Natural killer cell treated with Interleukin-12 subunit alpha and Interleukin-12 subunit beta and Interleukin-15 and Interleukin-18, amount 100 ng/mL, for 72 hours (primary cell): ENCODE measurements around the gene USF2. TPM values are rescaled to one million over a fixed set of nuclear protein-coding genes. Genes with fewer than 3 reads are reported as not detected.
"Not testable (repeated sequence)": the region's sequence is repeated elsewhere in the genome, so short reads cannot be mapped to it uniquely, and the experiment has no call there.

Source experiments
- ATAC-seq, 2 donors: fragments of 150-1000 bp; cut with Tn5 transposase in 1 of 2; sonication (Bioruptor Pico), chemical (Tn5 transposase) in 1 of 2; 2 replicates each; pipeline ENCODE4 v1.10.0; 2021
- DNase-seq: peaks from one replicate; pipeline ENCODE4 v3.0.0; 2022; ENCODE audit warnings: low spot score
- H3K27ac Mint-ChIP-seq, 2 donors: 1 replicate in 1 of 2; 2 replicates in 1 of 2; pipeline ENCODE4 v1.8.0; 2022; ENCODE audit warnings: mixed read lengths in 2 of 2, mild to moderate bottlenecking in 1 of 2, moderate library complexity in 1 of 2
- H3K27me3 Mint-ChIP-seq, 2 donors: 1 replicate in 1 of 2; 2 replicates in 1 of 2; pipeline ENCODE4 v1.8.0; 2022; ENCODE audit warnings: mixed read lengths in 2 of 2
- H3K36me3 Mint-ChIP-seq: one replicate; pipeline ENCODE4 v1.8.0; 2022; ENCODE audit warnings: mixed read lengths
- H3K4me1 Mint-ChIP-seq, 2 donors: 1 replicate in 1 of 2; 2 replicates in 1 of 2; pipeline ENCODE4 v1.8.0; 2022; ENCODE audit warnings: low read depth in 2 of 2, mixed read lengths in 2 of 2, mild to moderate bottlenecking in 1 of 2
- H3K4me3 Mint-ChIP-seq: one replicate; pipeline ENCODE4 v1.8.0; 2022; ENCODE audit warnings: mixed read lengths
- H3K9me3 Mint-ChIP-seq: 2 replicates; pipeline ENCODE4 v1.8.0; 2022; ENCODE audit warnings: mixed read lengths
- total RNA-seq, 2 donors: library from RNA; stranded (reverse); gene quantifications; one replicate each; pipeline ENCODE4 v1.2.3, GENCODE V29; 2022

USF2 gene
- total RNA-seq, 2 donors from 2014 or later = 90.4 to 102 TPM

GRCh38 chr19:35229601-35230000 is 39.2 kb upstream of the USF2 start:
- no peak for DNase-seq
- Mint-ChIP-seq H3K27me3 (peaks cover 0 to 3% of the 10 kb centered on the region in 2 donors), H3K27ac (no peak overlapping the region), H3K4me3 (no peak overlapping the region), H3K4me1 (peaks cover 0 to 2% of the 10 kb centered on the region in 2 donors), H3K36me3 (no peaks in the 10 kb centered on the region), H3K9me3 (no peaks in the 10 kb centered on the region)
- no peak for ATAC-seq

DNA sequence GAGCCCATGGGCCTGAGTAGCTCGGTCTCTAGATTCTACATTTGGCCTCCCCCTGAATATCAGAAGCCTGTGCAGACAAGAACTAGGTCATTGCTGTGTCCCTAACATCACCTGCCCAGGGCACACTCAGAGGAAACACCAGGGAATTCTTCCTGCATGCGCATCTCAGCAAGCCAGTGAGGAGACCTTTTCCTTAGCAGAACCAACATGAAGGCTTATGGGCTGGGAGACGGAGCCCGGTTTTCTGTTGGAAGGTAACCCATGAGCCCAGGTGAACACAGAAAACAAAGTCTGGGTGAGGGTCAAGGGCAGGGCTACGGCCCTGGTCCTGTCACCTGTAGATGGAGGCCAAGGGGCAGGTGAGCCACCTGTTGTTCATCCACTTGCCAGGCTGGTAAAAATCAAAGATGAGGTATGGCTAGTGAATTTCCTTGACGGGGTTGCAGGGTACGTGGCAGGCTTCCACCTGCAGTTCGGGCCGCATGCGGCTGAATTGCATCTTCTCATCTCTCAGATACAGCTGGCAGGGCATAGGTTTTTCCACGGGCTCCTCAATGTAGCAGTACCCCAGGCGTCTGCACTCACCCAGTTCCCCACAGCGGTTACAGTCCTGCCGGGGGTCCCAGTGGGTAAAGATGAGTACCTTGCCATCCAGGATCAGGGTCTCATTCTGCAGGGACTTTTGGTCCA is 36.7 kb upstream of the USF2 start:
- ATAC-seq (no peak), DNase-seq (no peak)
- Mint-ChIP-seq H3K27me3 (peaks cover 0 to 3% of the 10 kb centered on the region in 2 donors), H3K9me3 (no peaks in the 10 kb centered on the region), H3K36me3 (no peaks in the 10 kb centered on the region), H3K4me3 (no peak overlapping the region), H3K27ac (no peak overlapping the region), H3K4me1 (peaks cover 0 to 4% of the 10 kb centered on the region in 2 donors)

DNA sequence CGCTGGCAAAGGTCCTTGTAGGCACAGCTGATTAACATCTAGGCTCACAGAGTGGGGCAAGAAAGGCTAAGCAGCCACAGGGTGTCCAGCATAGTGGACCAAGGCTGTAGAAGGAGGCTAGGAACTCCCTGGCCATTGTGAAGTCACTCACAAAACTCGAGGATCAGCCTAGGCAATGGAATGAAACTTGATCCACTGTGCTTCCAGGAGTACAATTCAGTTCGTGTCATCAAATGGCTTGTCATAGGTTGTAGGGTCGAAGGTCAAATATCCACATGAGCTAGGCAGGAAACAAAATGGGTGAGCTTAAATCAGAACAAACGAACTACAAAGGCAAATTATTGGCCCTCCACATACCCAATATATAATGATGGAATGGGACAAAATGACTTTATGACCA is 35.9 kb upstream of the USF2 start:
- H3K9me3 Mint-ChIP-seq = no peaks in the 10 kb centered on the region
- H3K36me3 Mint-ChIP-seq = no peaks in the 10 kb centered on the region
- peaks cover 0 to 3% of the 10 kb centered on the region in 2 donors for H3K27me3 Mint-ChIP-seq
- no peak for ATAC-seq
- no peak overlapping the region for H3K27ac Mint-ChIP-seq
- H3K4me1 Mint-ChIP-seq = peaks cover 0 to 4% of the 10 kb centered on the region in 2 donors
- no peak overlapping the region for H3K4me3 Mint-ChIP-seq
- DNase-seq = no peak

GRCh38 chr19:35236638-35237400 is 31.9 kb upstream of the USF2 start:
- Mint-ChIP-seq H3K4me3 (no peak overlapping the region), H3K36me3 (peaks cover 11% of the 10 kb centered on the region), H3K27me3 (no peaks in the 10 kb centered on the region), H3K9me3 (peaks cover 9% of the 10 kb centered on the region), H3K4me1 (peaks cover 13 to 19% of the 10 kb centered on the region in 2 donors), H3K27ac (no peak overlapping the region)
- no peak for ATAC-seq
- no peak for DNase-seq

- Mint-ChIP-seq H3K36me3 (peaks cover 26% of the 10 kb centered on the region), H3K27ac (peak overlapping the region; percentile 42 to 67), H3K27me3 (peaks cover 5 to 13% of the 10 kb centered on the region in 2 donors), H3K4me1 (peaks cover 13 to 17% of the 10 kb centered on the region in 2 donors), H3K4me3 (peak overlapping the region; percentile 31)
- H3K9me3 Mint-ChIP-seq, DNase-seq, ATAC-seq: not testable (repeated sequence)
These were observed 29.2 kb upstream of the USF2 start for GRCh38 chr19:35239597-35239996.

DNA sequence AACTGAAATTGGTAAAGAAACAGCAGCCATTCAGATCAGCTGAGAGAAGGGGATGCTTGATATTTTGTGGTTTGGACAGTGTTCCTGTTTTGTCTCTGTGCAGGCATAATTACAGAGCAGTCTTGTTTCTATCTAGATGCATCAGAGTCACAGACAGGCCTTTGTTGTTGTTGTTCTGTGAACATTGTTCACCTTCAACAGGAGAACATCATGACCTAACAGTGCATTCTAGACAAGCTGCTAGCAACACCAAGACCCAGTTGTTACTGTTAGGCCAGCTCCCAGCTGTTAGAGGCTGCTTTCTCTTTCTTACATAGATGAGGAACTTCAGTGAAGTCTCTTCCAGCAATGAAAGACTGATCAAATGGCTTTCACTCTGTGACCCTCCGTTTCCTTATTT is 28.4 kb upstream of the USF2 start:
- Mint-ChIP-seq H3K9me3 (peaks cover 9% of the 10 kb centered on the region), H3K27me3 (peaks cover 8 to 18% of the 10 kb centered on the region in 2 donors), H3K36me3 (peaks cover 29% of the 10 kb centered on the region), H3K27ac (peak overlapping the region; percentile 42 to 67), H3K4me1 (peaks cover 13 to 15% of the 10 kb centered on the region in 2 donors), H3K4me3 (peak overlapping the region; percentile 31)
- ATAC-seq (no peak), DNase-seq (no peak)

GRCh38 chr19:35241417-35241816 is 27.3 kb upstream of the USF2 start:
- ATAC-seq (no peak), DNase-seq (no peak)
- Mint-ChIP-seq H3K36me3 (peaks cover 29% of the 10 kb centered on the region), H3K9me3 (peaks cover 9% of the 10 kb centered on the region), H3K27ac (no peak overlapping the region), H3K4me3 (no peak overlapping the region), H3K27me3 (peaks cover 14 to 29% of the 10 kb centered on the region in 2 donors), H3K4me1 (peaks cover 13 to 15% of the 10 kb centered on the region in 2 donors)

GRCh38 chr19:35246466-35247092 is 22.2 kb upstream of the USF2 start:
- peaks cover 21% of the 10 kb centered on the region for H3K36me3 Mint-ChIP-seq
- H3K4me3 Mint-ChIP-seq = no peak overlapping the region
- H3K27me3 Mint-ChIP-seq = peaks cover 39 to 51% of the 10 kb centered on the region in 2 donors
- DNase-seq (no peak), ATAC-seq (no peak)
- H3K9me3 Mint-ChIP-seq = no peaks in the 10 kb centered on the region
- peaks cover 15 to 17% of the 10 kb centered on the region in 2 donors for H3K4me1 Mint-ChIP-seq
- H3K27ac Mint-ChIP-seq = no peak overlapping the region

- peak overlapping the region; percentile 73 for H3K4me3 Mint-ChIP-seq
- DNase-seq (no peak), ATAC-seq (peak; percentile 52 to 75)
- H3K27me3 Mint-ChIP-seq = peaks cover 39 to 51% of the 10 kb centered on the region in 2 donors
- H3K36me3 Mint-ChIP-seq = peaks cover 16% of the 10 kb centered on the region
- peaks cover 15 to 17% of the 10 kb centered on the region in 2 donors for H3K4me1 Mint-ChIP-seq
- peak overlapping the region in 1 of 2 donors; percentile 44 for H3K27ac Mint-ChIP-seq
- no peaks in the 10 kb centered on the region for H3K9me3 Mint-ChIP-seq
These were observed 21.0 kb upstream of the USF2 start for GRCh38 chr19:35247526-35248309.

DNA sequence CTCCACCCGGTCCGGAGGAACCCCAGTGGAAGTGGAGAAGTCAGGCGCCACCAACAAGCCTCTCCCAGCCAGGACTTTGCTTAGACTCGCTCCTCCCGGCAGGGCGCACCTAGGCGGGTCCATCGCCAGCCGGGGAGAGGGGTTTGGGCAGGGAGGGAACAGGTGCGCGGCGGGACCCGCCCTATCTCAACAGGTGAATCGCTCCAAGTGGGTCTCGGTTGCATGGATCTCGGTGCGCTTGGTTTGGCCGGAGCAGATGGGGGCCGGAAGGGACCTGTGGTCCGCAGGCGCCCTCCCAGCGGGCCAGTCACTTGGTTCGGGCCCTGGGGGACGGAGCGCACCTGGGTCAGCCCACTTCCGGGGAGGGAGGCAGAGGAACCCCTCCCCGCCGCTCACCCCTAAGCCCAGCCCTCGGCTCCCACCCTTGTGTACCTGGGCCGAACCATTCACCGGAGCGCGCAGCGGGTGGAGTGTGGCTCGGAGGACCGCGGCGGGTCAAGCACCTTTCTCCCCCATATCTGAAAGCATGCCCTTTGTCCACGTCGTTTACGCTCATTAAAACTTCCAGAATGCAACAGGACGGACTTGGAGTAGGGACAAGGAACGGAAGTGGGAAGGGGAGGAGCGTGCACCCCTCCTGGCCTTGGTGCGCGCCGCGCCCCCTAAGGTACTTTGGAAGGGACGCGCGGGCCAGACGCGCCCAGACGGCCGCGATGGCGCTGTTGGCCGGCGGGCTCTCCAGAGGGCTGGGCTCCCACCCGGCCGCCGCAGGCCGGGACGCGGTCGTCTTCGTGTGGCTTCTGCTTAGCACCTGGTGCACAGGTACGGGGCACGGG is 20.2 kb upstream of the USF2 start, which contains the start of gene LSR:
TSS of gene LSR (plus strand) at position 693 of the 836 bp plus-strand sequence. CDS start at position 714, 21 bp downstream.
- Mint-ChIP-seq H3K4me3 (peak within 1 kb of the TSS; percentile 73), H3K36me3 (peaks cover 12% of the 10 kb centered on the region), H3K27ac (peak within 1 kb of the TSS in 1 of 2 donors; percentile 53), H3K4me1 (peaks cover 15 to 17% of the 10 kb centered on the region in 2 donors), H3K27me3 (peaks cover 38 to 48% of the 10 kb centered on the region in 2 donors), H3K9me3 (no peaks in the 10 kb centered on the region)
- ATAC-seq (peak; percentile 64 to 68), DNase-seq (no peak)

GRCh38 chr19:35249146-35249847 is 19.5 kb upstream of the USF2 start:
- peaks cover 15 to 17% of the 10 kb centered on the region in 2 donors for H3K4me1 Mint-ChIP-seq
- DNase-seq (no peak), ATAC-seq (no peak)
- H3K27me3 Mint-ChIP-seq = peaks cover 34 to 41% of the 10 kb centered on the region in 2 donors
- H3K36me3 Mint-ChIP-seq = peaks cover 6% of the 10 kb centered on the region
- H3K9me3 Mint-ChIP-seq = no peaks in the 10 kb centered on the region
- H3K27ac Mint-ChIP-seq = peak overlapping the region in 1 of 2 donors; percentile 53
- peak overlapping the region; percentile 57 for H3K4me3 Mint-ChIP-seq
